IPS DF 4.7 (cell line): ENCODE measurements around the gene ORMDL2.
"Not testable (repeated sequence)": the region's sequence is repeated elsewhere in the genome, so short reads cannot be mapped to it uniquely, and the experiment has no call there.

Experiments
- DNase-seq: peaks from one replicate; pipeline ENCODE4 v3.0.0-alpha.2; 2013; ENCODE audit warnings: low spot score; ENCODE audit errors: extremely low read depth

The ORMDL2 gene

DNA sequence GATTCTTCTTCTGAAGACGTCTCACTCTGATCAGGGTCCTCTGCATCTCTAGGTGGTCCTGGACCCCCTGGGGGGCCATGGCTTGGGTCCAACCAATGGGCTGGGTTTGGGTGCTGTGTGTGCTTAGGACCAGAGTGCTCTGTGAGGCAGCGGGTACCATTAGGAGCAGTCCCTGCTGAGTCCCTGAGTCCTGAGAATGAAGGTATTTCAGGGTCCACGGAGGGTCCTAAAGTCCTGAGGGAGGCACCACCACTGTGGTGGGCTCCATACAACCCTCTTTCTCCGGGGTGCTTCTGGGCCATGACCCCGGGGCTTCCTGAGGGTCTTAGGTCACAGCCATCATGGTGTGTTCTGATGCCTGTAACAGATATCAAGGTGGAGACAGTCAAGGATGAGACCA lies 10.5 kb downstream of the ORMDL2 start:
- no peak for DNase-seq

DNA sequence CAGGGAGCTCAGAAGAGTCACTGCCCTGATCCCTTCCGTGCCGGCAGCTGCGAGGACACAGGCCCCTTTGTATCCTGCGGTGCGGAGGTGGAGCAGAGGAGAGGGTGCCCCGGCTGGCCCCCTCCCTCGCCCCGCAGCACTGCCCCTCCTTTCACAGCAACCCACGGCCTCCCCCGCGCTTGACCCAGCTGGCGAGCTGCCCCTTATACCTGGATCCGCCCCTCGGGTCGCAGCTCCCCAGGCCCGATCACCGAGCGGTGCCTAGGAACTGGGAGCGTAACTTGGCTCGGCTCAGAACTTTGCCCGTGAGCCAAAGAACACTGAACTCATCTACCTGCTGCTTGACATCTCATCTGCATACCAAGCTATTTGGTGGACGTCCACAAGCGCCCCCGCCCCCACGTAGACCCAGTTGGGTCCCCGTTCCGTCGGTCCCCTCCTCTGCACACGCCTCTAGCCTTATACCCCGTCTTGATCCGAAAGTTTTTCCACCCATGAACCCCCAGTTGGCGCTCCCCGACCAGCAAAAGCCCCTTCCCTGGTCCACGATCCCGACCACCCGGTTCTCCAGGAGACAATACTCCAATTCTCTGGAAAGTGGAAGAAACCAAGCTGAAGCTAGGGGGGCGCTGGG lies 12.2 kb downstream of the ORMDL2 start:
- no peak for DNase-seq

DNA sequence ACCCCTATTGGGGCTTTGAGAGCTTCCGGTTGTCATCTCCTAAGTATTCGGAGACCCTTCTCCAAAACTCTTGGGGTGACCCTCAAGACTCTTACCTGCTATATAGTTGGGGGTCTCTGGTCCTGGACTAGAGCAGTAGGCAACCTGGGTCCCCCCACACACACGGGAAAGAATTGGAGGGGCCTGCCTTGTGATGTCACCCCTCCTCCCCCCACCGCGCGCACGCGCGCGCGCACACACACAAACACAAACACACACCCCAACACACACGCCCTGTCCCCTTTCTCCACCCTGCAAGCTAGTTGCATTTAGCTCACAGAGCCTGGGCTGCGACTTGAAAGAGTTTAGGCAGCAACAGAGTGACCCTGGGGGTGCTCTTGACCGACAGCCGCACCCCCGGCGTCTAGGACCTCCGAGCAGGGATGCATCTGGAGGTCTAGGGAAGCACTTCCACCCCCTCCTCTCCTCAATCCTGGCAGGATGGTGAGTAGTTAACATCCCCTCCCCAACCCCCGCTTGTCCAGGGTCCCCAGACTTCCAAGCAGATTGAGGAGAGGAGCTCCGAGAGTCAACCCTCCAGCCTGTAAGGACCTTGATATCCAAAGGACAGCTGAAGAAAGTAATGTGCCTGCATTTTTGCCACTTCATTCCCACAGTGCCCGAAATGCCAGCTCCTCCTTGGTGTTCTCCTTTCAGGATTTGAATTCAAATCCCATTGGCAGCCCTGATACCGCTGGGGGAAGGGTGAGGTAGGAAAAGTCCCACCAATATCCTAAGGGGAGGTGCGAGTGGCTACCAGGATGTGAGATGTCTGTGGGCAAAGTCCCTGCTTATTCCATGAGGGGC lies 13.0 kb downstream of the ORMDL2 start:
- DNase-seq, result no peak

DNA sequence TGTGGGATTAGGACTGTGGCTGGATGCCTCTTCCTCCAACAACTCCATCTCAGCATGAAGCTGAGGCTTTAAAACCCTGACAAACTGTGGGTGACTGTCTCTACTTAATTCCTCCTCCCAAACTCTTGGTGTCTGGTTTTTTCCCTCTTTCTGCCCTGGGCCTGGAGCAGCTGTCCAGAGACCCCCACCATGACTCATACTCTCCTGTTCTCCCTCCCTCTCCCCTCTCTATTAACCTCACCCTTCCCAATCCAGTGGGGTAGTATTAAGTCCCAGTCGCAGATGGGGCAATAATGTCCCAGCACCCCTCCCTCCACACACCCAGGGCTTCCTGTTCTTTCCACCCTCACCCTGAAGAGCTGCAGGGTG lies 13.6 kb downstream of the ORMDL2 start:
- DNase-seq, result no peak

DNA sequence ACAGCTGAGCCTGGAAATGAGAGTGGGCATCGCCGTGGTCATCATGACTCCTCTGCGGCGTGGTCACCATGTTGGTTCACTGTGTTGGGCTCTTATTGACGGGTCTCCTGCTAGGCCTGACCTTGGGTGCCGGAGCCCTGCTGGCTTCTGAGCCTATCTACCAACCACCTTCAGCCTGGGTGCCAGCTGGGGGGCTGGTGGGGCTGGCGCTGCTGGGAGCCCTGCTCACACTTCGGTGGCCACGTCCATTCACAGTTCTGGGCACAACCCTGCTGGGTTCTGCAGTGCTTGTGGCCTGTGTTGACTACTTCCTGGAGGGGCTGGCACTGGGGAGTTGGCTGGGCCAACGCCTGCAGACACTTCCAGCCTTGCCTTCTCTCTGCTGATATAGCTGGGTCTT lies 15.2 kb downstream of the ORMDL2 start:
- no peak for DNase-seq

DNA sequence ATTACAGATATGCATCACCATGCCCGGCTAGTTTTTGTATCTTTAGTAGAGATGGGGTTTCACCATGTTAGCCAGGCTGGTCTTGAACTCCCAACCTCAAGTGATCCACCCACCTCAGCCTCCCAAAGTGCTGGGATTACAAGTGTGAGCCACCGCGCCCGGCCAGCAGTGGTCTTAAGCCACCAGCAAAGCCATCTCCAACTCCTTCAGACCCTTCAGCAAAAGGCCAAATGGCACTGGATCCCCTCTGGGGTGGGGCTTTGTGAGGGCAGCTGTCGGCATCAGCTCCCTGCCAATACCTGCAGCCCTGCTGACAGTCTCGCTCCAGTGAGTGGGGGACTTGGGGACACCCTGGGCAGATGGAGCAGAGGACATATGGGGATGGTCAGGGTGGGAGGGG lies 16.6 kb downstream of the ORMDL2 start:
- DNase-seq, result not testable (repeated sequence)

DNA sequence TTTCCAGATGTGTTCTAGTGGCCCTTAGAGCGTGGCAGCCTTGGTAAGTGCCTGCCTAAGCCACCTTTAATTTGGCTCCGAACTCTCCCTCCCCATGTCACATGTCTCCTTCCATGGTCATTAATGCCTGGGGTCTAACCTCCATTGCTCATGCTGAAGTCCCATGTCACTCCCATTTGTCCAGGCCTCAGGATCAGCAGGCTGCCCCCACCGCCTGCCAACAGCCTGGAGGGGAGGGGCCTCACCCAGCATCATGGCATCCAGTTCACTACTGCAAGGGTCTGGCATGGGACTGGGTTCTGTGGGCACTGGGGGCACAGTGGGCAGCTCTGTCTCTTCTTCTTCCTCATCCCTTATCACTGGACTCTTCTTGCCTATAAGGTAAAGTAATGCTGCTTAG lies 20.5 kb downstream of the ORMDL2 start:
- DNase-seq, result no peak

DNA sequence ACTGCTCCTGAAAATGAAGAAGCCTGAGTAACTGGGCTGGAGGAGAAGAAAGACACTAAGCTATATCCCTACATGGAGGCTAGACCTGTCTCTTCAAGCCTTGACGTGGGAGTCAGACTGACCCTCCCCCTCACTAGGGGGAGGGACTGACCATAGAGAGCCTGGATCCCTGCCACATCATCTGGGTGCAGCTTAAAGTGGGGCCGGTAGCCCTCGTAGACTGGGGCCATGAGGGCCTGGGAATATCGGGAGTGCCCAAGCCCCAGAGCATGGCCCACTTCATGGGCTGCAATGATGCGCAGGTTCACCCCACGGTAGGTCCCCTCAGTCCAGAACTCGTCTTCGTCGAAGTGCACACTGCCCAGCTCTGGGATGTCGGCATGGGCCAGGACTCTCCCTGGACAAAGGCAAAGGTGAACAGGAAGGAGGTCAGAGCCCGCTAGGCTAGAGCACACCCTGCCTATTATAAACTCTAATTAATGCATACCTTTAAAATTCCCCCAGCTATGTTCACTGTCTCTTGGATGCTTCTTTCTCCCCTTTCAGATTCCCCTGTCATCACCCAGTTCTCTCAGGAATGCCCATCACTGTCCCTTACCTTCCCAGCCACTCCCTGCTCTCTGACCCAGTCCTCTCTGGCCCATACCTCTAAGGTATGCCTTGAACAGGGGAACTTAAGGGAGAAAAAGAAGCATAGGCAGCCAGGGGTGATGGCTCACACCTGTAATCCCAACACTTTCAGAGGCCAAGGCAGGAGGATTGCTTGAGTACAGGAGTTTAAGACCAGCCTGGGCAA lies 21.7 kb downstream of the ORMDL2 start:
- DNase-seq, result no peak

DNA sequence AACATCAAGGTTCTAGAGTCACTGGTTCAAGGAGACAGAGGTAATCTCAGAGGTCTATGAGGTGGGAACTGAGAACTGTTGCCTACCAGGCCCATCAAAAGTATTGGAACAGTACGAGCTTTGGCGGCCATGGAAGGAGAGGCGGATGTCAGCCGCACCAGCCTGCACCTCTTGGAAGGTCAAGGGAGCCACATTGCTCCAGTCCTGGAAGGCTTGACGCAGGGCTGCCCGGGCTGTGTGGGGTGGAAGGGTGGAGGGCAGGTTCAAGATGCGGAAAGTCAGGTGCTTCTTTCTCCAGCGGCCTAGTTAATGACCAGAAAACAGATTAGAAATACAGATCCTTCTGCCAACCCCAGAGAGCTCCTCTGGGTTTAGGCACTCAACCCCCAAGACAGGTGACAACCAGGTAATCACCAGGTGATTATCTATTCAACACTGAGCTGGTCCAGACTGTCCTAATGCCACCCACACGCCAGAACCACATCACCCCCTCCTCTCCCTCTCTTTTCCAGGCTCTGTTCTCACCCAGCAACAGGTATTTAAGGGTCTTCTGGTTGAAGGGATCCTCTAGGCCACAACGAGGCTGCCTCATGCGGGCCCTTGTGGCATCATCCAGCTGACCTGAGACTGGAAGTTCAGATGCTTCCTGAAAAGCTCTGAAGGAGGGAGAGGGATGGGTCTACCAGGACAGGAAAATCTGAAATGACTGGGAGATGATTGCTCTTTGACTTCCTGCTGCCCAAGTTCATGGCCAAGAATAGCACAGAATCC lies 22.9 kb downstream of the ORMDL2 start:
- DNase-seq, result no peak

DNA sequence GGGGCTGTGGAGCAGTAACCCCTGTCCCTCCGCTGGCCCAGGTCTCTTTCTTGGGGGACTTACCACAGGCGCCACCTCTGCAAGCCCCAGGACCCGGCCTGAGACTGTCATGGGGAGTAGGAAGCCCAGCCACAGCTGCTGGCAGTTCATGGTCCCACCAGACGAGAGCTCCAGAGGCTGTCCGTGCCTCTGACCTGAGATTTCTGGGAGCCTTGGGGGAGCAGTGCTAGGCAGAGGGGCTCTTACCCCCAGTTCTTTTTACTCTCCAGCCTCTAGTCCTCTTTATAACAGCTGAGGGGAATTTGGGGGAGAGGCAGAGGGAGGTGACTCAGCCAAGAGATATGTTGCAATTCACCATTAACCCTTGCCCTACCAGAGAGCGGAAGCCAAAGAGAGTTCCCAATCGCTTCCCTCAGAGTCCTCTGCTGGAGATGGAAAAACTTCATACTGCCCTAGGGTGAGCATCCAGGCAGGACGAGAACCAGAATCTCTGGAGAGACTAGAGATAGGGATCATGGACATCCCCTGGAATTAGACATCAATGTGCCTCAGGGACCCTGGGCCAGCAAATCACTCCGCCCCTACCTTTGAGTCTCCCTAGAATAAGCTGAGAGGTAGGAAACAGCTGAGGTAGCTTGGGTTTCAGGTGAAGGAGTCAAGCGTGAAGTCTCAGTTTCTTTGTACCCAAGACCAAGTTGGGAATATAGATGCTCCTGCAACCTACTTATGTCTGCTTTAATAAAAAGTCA lies 25.0 kb downstream of the ORMDL2 start, which contains the start of gene MMP19:
TSS of gene MMP19 (minus strand) at position 256 of the 749 bp plus-strand sequence. CDS start at position 150, 106 bp downstream.
- no peak for DNase-seq

DNA sequence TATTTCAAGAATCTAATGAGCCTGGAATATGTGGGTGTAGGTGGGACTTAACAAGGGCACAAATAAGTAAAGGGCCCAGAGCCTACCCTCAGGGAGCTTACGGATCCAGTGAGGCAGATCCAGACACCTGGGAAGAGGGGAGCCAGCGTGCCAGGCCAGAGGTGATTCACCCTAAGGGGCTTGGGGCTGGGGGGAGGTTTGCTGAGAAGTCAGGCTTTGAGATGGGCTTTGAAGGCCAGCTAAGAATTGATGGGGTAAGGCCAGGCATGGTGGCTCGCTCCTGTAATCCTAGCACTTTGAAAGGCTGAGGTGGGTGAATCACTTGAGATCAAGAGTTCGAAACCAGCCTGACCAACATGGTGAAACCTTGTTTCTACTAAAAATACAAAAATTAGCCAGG lies 25.6 kb downstream of the ORMDL2 start:
- DNase-seq, result no peak

DNA sequence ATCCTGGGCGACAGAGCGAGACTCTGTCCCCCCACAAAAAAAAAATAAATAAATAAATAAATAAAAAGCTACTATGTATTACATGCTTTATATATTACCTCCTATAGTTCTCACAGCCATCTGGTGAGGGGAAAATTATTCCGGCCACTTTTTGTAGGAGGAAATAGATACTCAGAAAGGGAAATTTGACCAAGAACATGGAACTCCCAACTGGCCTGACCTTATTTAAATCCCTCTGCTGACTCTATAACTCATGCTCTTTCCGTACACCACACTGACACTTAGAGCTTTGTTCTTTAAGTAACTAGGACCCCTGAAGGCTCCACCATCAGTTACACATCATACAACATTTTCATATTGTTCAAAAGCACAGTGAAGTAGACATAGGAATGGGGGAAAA lies 27.1 kb downstream of the ORMDL2 start:
- no peak for DNase-seq

DNA sequence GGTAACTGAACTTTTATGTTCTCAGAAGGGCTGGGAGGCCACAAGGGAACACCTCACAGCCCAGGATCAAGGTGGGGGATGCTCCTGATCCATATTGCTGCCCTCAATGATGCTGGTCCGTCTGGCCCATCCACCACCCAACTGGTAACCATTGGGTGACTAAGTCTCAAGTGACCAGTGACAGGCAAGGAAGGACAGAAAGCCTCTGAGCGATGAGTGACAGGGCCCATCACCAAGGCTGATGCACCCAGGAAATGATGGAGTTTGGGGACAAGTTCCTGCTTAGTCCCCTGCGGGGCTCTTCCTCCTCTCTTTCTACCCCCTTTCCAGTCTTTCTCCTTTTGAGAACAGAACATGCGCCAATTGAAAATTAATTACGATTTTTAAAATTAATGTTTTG lies 27.5 kb downstream of the ORMDL2 start:
- DNase-seq, result no peak

DNA sequence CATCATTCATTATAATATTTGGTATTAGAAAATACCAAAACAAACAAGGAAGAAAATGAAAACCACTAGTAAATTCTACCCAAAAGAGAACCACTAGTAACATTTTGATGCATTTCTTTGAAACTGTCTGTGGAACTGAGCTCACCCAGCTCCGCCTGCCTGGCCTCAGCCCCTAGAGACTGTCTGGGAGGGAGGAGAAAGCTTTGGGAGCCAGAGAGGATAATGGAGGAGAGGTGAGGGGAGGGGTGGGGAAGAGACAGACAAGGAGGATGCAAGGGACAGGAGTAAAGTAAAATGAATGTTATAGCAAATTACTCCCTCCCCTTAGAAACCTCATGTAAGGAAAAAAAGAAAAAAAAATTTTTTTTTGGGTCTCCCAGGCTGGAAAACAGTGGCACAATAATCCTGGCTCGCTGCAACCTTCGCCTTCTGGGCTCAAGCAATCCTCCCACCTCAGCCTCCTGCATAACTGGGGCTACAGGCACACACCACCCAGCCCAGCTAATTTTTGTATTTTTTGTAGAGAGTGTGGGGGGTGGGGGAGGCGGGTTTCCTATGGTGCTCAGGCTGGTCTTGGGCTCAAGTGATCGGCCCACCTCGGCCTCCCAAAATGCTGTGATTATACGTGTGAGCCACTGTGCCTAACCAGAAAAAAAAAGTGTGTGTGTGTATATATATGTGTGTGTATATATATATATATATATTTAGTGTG lies 28.1 kb downstream of the ORMDL2 start:
- DNase-seq, result no peak

DNA sequence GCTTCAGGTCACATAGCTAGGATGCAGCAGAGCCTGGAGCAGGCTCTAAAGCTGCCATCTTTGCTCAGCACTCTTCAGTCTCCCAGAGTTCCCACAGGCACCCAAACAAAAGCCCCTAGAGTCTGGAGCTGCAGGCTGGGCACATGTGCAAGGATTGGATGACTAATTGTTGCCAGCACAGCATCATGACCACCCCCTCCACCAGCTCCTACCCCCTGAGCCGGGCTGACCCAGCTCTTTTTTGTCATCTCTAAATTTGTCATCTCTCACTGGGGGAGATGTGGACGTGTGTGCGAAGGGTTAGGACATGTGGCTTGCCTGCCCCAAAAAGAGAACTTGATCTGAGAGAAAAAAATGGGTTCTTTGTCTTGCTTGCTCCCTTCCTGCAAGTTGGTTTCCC lies 29.2 kb downstream of the ORMDL2 start:
- DNase-seq, result no peak

DNA sequence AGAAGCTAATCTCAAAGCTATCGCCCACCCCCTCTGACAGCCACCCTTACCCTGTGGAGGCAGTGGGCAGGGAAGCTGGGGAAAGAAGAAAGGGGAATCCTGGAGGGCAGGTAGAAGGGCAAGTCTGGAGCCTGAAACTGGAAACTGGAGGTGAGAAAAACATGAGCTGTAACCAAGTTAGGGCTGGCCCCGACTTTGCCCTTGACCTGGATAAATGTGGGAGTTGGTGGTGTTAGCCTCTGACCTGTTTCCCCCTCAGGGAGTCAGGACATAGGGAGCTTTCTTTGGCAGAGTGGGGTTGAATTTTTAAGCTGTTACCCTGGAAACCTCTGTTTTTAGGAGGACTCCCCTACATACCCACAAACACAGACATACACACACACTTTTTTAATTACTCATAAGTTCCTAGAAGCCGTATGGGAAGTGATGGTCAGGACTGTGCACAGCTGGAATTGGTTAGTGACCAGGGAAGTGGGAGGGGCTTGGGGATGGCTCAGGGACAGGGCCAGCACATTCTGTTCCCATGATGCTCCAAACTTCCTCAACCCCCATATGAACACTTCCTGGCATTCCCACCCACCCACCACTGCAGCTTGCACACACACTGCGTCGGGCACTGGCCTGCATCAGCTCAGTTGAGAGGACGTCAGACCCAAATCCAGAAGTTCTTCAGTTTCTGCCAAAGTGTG lies 29.9 kb downstream of the ORMDL2 start:
- DNase-seq, result no peak

DNA sequence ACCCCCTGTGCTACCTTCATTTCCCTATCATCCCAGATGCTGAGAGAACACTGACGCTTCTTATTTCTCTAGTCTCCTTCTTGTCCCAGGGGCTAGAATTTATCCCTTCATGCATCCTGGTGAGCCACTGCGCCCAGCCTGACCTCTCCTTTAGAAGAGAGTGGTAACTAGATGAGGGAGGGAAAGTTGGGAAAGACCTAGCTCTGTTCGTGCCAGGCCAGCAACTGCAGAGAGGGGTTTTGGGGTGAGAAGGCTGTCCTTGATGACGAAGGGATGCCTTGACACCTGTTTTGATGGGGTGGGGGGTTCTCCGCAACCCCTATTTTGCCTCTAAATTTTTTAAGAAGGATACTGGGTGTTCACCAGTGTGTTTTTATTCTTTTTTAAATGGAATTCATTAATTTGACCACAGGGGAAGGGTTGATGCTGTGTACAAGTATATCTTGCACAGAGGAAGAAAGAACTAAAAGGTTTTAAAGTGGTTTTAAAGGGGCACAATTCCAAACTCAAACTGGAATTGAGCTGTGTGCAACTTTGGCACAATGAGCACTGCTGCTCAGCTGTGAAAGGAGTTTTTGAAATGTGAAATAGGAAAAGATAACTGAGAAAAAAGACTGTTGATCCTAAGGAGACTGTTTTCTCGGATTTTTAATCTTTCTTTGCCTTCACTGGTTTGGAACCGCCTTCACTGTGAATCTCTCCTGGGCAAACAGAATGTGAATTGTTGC lies 31.9 kb downstream of the ORMDL2 start:
- DNase-seq, result no peak

DNA sequence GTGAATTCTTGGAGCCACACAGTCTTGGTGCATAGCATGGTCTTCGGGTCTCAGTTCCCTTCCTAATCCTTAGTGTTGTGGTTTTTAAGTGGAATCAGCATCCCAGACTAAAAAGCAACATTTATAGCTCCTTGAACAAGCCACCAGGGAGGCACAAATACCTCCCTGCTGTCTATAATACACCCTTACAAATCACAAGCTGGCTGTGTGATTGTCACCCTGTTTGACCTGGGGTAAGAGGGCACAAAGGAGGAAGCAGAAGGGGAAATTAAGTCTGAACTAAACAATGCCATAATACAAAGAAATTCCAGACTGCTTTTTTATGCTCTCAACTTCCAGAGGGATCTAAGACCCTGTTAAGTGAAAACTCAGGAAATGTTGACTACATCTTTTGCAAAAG lies 32.6 kb downstream of the ORMDL2 start:
- DNase-seq, result no peak

DNA sequence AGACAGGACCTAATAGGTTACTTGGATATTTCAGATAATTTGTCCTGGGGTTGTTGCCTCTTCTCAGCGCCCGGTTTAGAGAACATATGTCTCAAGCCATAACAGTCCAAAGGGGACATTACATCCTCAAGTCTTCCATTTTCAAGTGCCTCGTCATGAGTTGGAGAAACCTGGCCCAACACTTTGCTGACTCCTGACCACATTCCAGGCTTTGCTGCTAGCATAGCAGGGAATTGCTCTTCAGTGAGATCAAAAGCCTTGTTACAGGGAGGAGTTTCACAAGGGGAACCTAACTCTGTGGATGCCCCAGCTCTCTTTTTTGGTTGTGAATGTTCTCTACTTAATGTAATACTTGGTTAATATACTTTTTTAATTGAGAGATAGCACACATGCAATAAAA lies 33.1 kb downstream of the ORMDL2 start:
- DNase-seq, result no peak
